Esophagus (tissue), 2 donors: Measurements from ENCODE around the gene NECTIN3. TPM values are rescaled to one million over a fixed set of nuclear protein-coding genes. Genes with fewer than 3 reads are reported as not detected.

ENCODE experiments used
- H3K27ac ChIP-seq, 2 donors: one replicate each; pipeline ENCODE4 v1.5.1; 2013; ENCODE audit warnings: low read depth in 2 of 2, mild to moderate bottlenecking in 2 of 2, inconsistent platforms in 1 of 2, low read length in 1 of 2, moderate library complexity in 1 of 2
- H3K27me3 ChIP-seq, 2 donors: one replicate each; pipeline ENCODE4 v1.6.1; 2013; ENCODE audit warnings: low read length in 2 of 2, control low read depth in 1 of 2, mild to moderate bottlenecking in 1 of 2; ENCODE audit not compliant: insufficient read depth in 2 of 2, control insufficient read depth in 1 of 2
- H3K36me3 ChIP-seq, 2 donors: one replicate each; pipeline ENCODE4 v1.6.1; 2013; ENCODE audit warnings: low read length in 1 of 2; ENCODE audit not compliant: control insufficient read depth in 2 of 2, insufficient read depth in 2 of 2
- H3K4me1 ChIP-seq, 2 donors: one replicate each; pipeline ENCODE4 v1.6.1; 2013; ENCODE audit warnings: low read length in 1 of 2; ENCODE audit not compliant: control insufficient read depth in 2 of 2, insufficient read depth in 2 of 2
- H3K4me3 ChIP-seq, 2 donors: one replicate each; pipeline ENCODE4 v1.5.1; 2013; ENCODE audit warnings: low read length in 2 of 2, mild to moderate bottlenecking in 2 of 2, low read depth in 1 of 2, moderate library complexity in 1 of 2
- H3K9me3 ChIP-seq, 2 donors: one replicate each; pipeline ENCODE4 v1.6.1; 2013; ENCODE audit warnings: mild to moderate bottlenecking in 2 of 2, low read depth in 1 of 2, low read length in 1 of 2, moderate library complexity in 1 of 2; ENCODE audit not compliant: control insufficient read depth in 2 of 2, insufficient read depth in 1 of 2
- WGBS, 2 donors: extraction: QIAGEN DNeasy Blood & Tissue Kit; methylation state at CpG; one replicate each; pipeline ENCODE4 v1.1.7; 2013; 5-methylcytosine and 5-hydroxymethylcytosine counted together
- polyA plus RNA-seq, 2 donors: library from polyadenylated mRNA; stranded (reverse); fragments of 200-250 nt; gene quantifications; one replicate each; pipeline ENCODE4 v1.2.3, GENCODE V29; 2013
- donor health status: healthy with polysubstance abuse.
- donor health status: Bipolar disorder and iron deficiency.

Gene NECTIN3, protein sequence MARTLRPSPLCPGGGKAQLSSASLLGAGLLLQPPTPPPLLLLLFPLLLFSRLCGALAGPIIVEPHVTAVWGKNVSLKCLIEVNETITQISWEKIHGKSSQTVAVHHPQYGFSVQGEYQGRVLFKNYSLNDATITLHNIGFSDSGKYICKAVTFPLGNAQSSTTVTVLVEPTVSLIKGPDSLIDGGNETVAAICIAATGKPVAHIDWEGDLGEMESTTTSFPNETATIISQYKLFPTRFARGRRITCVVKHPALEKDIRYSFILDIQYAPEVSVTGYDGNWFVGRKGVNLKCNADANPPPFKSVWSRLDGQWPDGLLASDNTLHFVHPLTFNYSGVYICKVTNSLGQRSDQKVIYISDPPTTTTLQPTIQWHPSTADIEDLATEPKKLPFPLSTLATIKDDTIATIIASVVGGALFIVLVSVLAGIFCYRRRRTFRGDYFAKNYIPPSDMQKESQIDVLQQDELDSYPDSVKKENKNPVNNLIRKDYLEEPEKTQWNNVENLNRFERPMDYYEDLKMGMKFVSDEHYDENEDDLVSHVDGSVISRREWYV
- under 1 TPM; 0.33 to 0.67 TPM for polyA plus RNA-seq

GRCh38 chr3:111071257-111072030 is at the start of gene NECTIN3:
Gene NECTIN3, plus strand, starts transcription at chr3:111071816. Its CDS starts 202 bp downstream, at chr3:111072018.
- Histone ChIP-seq H3K27ac (peak within 1 kb of the TSS; percentile 84 to 85), H3K27me3 (peaks cover 0 to 5% of the 10 kb centered on the region in 2 donors), H3K4me3 (peak within 1 kb of the TSS; percentile 67), H3K9me3 (no peaks in the 10 kb centered on the region), H3K36me3 (no peaks in the 10 kb centered on the region), H3K4me1 (peaks cover 0 to 3% of the 10 kb centered on the region in 2 donors)
- 0 to 1% methylated on average over 49 to 79 of the region's 79 CpGs for WGBS, 2 donors

DNA sequence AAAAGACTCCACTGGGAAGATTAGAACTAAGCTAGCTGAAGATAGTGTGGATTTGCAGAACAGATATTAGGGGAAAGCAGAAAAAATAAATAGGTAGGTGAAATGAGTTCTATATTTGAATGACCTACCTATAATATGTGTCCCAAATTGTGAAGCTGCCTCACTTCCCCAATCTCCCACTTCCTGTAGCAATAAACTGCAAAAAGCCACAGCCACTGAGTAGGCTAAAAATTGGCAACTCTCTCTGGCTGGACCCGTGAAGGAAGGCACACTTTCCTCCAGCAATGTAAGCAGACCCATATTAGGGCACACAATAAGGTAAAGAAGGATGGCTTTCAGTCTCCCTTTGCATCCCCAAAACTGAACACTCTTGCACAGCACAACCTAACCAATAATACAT is 43.7 kb upstream of the NECTIN3 start:
- WGBS, 2 donors, result 39 to 71% methylated on average over 1 of the region's 1 CpG
- Histone ChIP-seq H3K9me3 (no peaks in the 10 kb centered on the region), H3K4me1 (no peaks in the 10 kb centered on the region), H3K27me3 (peaks cover 0 to 3% of the 10 kb centered on the region in 2 donors), H3K4me3 (no peak overlapping the region), H3K27ac (no peak overlapping the region), H3K36me3 (no peaks in the 10 kb centered on the region)

- 88 to 92% methylated on average over 2 of the region's 2 CpGs for WGBS, 2 donors
- H3K4me1 ChIP-seq, result no peaks in the 10 kb centered on the region
- H3K4me3 ChIP-seq, result no peak overlapping the region
- no peak overlapping the region for H3K27ac ChIP-seq
- no peaks in the 10 kb centered on the region for H3K36me3 ChIP-seq
- H3K27me3 ChIP-seq, result peaks cover 0 to 3% of the 10 kb centered on the region in 2 donors
- peaks cover 0 to 5% of the 10 kb centered on the region in 2 donors for H3K9me3 ChIP-seq
Observed at GRCh38 chr3:111031538-111031937, 40.1 kb upstream of the NECTIN3 start.

DNA sequence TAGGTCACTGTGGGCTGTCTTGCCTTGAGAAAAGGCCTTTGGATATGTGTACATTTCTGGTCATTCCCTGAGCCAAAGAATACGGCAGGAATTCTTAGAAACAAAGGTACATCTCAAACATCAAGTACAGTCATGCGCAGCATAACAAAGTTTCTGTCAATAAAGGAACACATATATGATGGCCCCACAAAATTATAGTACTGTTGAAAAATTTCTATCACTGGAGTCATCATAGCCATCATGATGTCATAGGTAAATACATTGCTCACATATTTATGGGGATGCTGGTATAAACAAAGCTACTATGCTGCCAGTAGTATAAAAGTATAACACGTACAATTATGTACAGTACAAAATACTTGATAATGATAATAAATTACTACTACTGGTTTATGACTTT is 38.9 kb upstream of the NECTIN3 start:
- Histone ChIP-seq H3K27me3 (peaks cover 0 to 3% of the 10 kb centered on the region in 2 donors), H3K4me3 (no peak overlapping the region), H3K4me1 (no peaks in the 10 kb centered on the region), H3K36me3 (no peaks in the 10 kb centered on the region), H3K27ac (no peak overlapping the region), H3K9me3 (peaks cover 0 to 5% of the 10 kb centered on the region in 2 donors)
- 85% methylated on average over 3 of the region's 3 CpGs for WGBS, 2 donors

DNA sequence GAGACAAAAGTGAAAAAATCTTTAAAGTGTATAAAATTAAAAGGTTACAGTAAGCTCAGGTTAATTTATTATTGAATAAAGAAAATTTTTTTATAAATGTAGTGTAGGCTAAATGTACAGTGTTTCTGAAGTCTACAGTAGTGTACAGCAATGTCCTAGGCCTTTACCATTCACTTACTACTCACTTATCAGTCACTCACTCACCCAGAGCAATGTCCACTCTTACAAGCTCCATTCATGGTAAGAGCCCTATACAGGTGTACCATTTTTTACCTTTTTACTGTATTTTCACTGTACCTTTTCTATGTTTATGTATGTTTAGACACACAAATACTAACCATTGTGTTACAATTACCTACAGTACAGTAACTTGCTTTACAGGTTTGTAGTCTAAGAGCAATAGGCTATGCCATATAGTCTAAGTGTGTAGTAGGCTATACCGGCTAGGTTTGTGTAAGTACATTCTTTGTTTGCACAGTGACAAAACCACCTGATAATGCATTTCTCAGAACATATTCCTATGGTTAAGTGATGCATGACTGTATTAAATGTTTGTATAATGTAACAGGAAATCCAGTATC is 38.1 kb upstream of the NECTIN3 start:
- H3K27me3 ChIP-seq, result no peaks in the 10 kb centered on the region
- H3K27ac ChIP-seq, result no peak overlapping the region
- H3K36me3 ChIP-seq, result no peaks in the 10 kb centered on the region
- H3K4me1 ChIP-seq, result no peaks in the 10 kb centered on the region
- H3K9me3 ChIP-seq, result peaks cover 0 to 5% of the 10 kb centered on the region in 2 donors
- no peak overlapping the region for H3K4me3 ChIP-seq
- 54 to 69% methylated on average over 1 of the region's 1 CpG for WGBS, 2 donors

DNA sequence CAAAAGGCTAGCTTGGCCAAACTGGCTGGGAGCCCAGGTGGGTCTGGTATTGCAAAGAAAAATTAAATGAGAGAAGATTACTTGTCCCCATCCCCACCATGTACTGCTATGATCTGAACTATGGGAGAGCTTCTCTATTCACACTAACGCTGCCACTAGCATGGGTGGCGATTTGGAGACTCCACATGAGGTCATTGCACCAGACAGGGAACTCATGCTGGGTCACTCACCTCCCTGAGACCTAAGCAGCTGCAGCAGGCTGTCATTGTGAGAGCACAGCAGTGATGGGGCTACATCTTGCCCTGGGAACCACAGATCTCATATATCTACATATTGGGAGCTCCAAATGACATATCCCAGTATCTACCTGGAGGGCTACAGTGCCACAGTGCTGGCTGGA is 36.3 kb upstream of the NECTIN3 start:
- Histone ChIP-seq H3K4me3 (no peak overlapping the region), H3K27ac (no peak overlapping the region), H3K27me3 (no peaks in the 10 kb centered on the region), H3K9me3 (peaks cover 2 to 5% of the 10 kb centered on the region in 2 donors), H3K36me3 (no peaks in the 10 kb centered on the region), H3K4me1 (no peaks in the 10 kb centered on the region)
- 80 to 92% methylated on average over 2 of the region's 2 CpGs for WGBS, 2 donors

- 96 to 97% methylated on average over 2 of the region's 2 CpGs for WGBS, 2 donors
- Histone ChIP-seq H3K36me3 (no peaks in the 10 kb centered on the region), H3K4me3 (no peak overlapping the region), H3K4me1 (no peaks in the 10 kb centered on the region), H3K27ac (no peak overlapping the region), H3K9me3 (peaks cover 4 to 5% of the 10 kb centered on the region in 2 donors), H3K27me3 (no peaks in the 10 kb centered on the region)
Observed at GRCh38 chr3:111035902-111036301, 35.7 kb upstream of the NECTIN3 start.

- Histone ChIP-seq H3K27me3 (no peaks in the 10 kb centered on the region), H3K36me3 (no peaks in the 10 kb centered on the region), H3K9me3 (peaks cover 4% of the 10 kb centered on the region in 2 donors), H3K27ac (no peak overlapping the region), H3K4me1 (no peaks in the 10 kb centered on the region), H3K4me3 (no peak overlapping the region)
- 88 to 91% methylated on average over 2 of the region's 2 CpGs for WGBS, 2 donors
Observed at GRCh38 chr3:111040959-111041358, 30.7 kb upstream of the NECTIN3 start.

- 88 to 93% methylated on average over 6 of the region's 6 CpGs for WGBS, 2 donors
- H3K27ac ChIP-seq, result no peak overlapping the region
Observed at GRCh38 chr3:111045564-111045963, 26.1 kb upstream of the NECTIN3 start.

More at GRCh38 chr3:111045564-111045963, 26.1 kb upstream of the NECTIN3 start:
- no peaks in the 10 kb centered on the region for H3K9me3 ChIP-seq
- H3K4me1 ChIP-seq, result no peaks in the 10 kb centered on the region
- no peak overlapping the region for H3K4me3 ChIP-seq
- no peaks in the 10 kb centered on the region for H3K27me3 ChIP-seq
- H3K36me3 ChIP-seq, result no peaks in the 10 kb centered on the region
